IMR-90 (cell line): ENCODE measurements around the gene SLC25A44. TPM values are rescaled to one million over a fixed set of nuclear protein-coding genes. Genes with fewer than 3 reads are reported as not detected.

ENCODE experiments used
- ATAC-seq: fragments of 200-7000 bp; cut with Tn5 transposase; 2 replicates; pipeline ENCODE4 v1.9.1; 2020; ENCODE audit warnings: low read depth, mild to moderate bottlenecking, moderate library complexity
- BruUV-seq: library from RNA; stranded (reverse); fragments of 400-500 nt; replicated peaks from 2 replicates; lab custom pipeline; 2021; lab: Mats Ljungman, UMichigan
- CTCF ChIA-PET: fragments of 300-600 bp; formaldehyde crosslinking; extraction: SDS; loops from one replicate; lab custom pipeline; 2021; ENCODE audit warnings: antibody characterized with exemption; lab: Yijun Ruan, JAX
- POLR2A ChIA-PET: fragments of 300-600 bp; sonication (Branson Sonifier 250); formaldehyde crosslinking; loops from one replicate; lab custom pipeline; 2022; ENCODE audit warnings: antibody characterized with exemption; ENCODE audit not compliant: unreplicated experiment; lab: Charles Lee
- DNase-seq: peaks from one replicate; pipeline ENCODE4 v3.0.0; 2013
- H2AFZ ChIP-seq: replicated peaks from 2 replicates; pipeline ENCODE3; 2013; ENCODE audit warnings: low read length, mild to moderate bottlenecking; ENCODE audit not compliant: poor library complexity
- H2AK5ac ChIP-seq: 2 replicates; pipeline ENCODE4 v1.6.1; 2013; ENCODE audit warnings: low read depth, low read length, inconsistent platforms
- H2AK9ac ChIP-seq: replicated peaks from 2 replicates; pipeline ENCODE3; 2013; ENCODE audit warnings: mild to moderate bottlenecking, low read depth, low read length, moderate library complexity; ENCODE audit not compliant: poor library complexity
- H2BK120ac ChIP-seq: 2 replicates; pipeline ENCODE4 v1.6.1; 2013; ENCODE audit warnings: low read depth, low read length, inconsistent platforms
- H2BK15ac ChIP-seq: 3 replicates; pipeline ENCODE4 v1.6.1; 2013; ENCODE audit warnings: low read depth, low read length, inconsistent platforms
- H2BK20ac ChIP-seq: 2 replicates; pipeline ENCODE4 v1.6.1; 2013; ENCODE audit warnings: low read depth, mild to moderate bottlenecking, inconsistent platforms, low read length, moderate library complexity
- H2BK5ac ChIP-seq: 2 replicates; pipeline ENCODE4 v1.6.1; 2013; ENCODE audit warnings: mild to moderate bottlenecking, low read depth, low read length, inconsistent platforms; ENCODE audit not compliant: poor library complexity, severe bottlenecking
- H3K14ac ChIP-seq: replicated peaks from 2 replicates; pipeline ENCODE4 v1.6.1; 2013; ENCODE audit warnings: low read depth, low read length, inconsistent platforms
- H3K18ac ChIP-seq: 2 replicates; pipeline ENCODE4 v1.6.1; 2013; ENCODE audit warnings: low read depth, low read length, control low read depth
- H3K23ac ChIP-seq: 2 replicates; pipeline ENCODE4 v1.6.1; 2013; ENCODE audit warnings: low read depth, low read length, inconsistent platforms
- H3K27ac ChIP-seq: 2 replicates; pipeline ENCODE4 v1.5.1; 2013; ENCODE audit warnings: mild to moderate bottlenecking, control low read depth, low read length; ENCODE audit not compliant: insufficient read depth
- H3K27me3 ChIP-seq: 2 replicates; pipeline ENCODE4 v1.6.1; 2013; ENCODE audit warnings: low read length; ENCODE audit not compliant: control insufficient read depth, insufficient read depth
- H3K36me3 ChIP-seq: 2 replicates; pipeline ENCODE4 v1.6.1; 2013; ENCODE audit warnings: low read length, mixed read lengths; ENCODE audit not compliant: control insufficient read depth, insufficient read depth
- H3K4ac ChIP-seq: 2 replicates; pipeline ENCODE4 v1.6.1; 2013; ENCODE audit warnings: low read depth, low read length, inconsistent platforms
- H3K4me1 ChIP-seq: 2 replicates; pipeline ENCODE4 v1.6.1; 2013; ENCODE audit warnings: low read length, mixed read lengths; ENCODE audit not compliant: control insufficient read depth, insufficient read depth
- H3K4me2 ChIP-seq: 2 replicates; pipeline ENCODE4 v1.6.1; 2013; ENCODE audit warnings: low read depth, mild to moderate bottlenecking, control low read depth, low read length, moderate library complexity
- H3K4me3 ChIP-seq: 2 replicates; pipeline ENCODE4 v1.5.1; 2013; ENCODE audit warnings: low read depth, mild to moderate bottlenecking, control low read depth, low read length, moderate library complexity; ENCODE audit not compliant: insufficient read depth
- H3K56ac ChIP-seq: 2 replicates; pipeline ENCODE4 v1.6.1; 2013; ENCODE audit warnings: low read length, inconsistent platforms; ENCODE audit not compliant: insufficient read depth; ENCODE audit errors: extremely low read depth
- H3K79me1 ChIP-seq, 2 experiments: 2 replicates each; pipeline ENCODE4 v1.6.1; 2013; ENCODE audit warnings: low read length in 2 of 2, inconsistent platforms in 1 of 2, low read depth in 1 of 2
- H3K9ac ChIP-seq: 2 replicates; pipeline ENCODE4 v1.6.1; 2013; ENCODE audit warnings: low read depth, low read length, control low read depth
- H3K9me1 ChIP-seq: 2 replicates; pipeline ENCODE4 v1.6.1; 2013; ENCODE audit warnings: low read length, inconsistent platforms; ENCODE audit not compliant: insufficient read depth
- H3K9me3 ChIP-seq: 2 replicates; pipeline ENCODE4 v1.6.1; 2013; ENCODE audit warnings: low read length; ENCODE audit not compliant: control insufficient read depth, insufficient read depth
- H4K20me1 ChIP-seq: 2 replicates; pipeline ENCODE4 v1.6.1; 2013; ENCODE audit warnings: low read length, inconsistent platforms; ENCODE audit not compliant: insufficient read depth
- H4K5ac ChIP-seq: 2 replicates; pipeline ENCODE4 v1.6.1; 2013; ENCODE audit warnings: mild to moderate bottlenecking, low read depth, low read length, control low read depth
- H4K8ac ChIP-seq, 2 experiments: 2 replicates each; pipeline ENCODE4 v1.6.1; 2013; ENCODE audit warnings: low read depth in 2 of 2, low read length in 2 of 2, control low read depth in 1 of 2, inconsistent platforms in 1 of 2
- H4K91ac ChIP-seq: 2 replicates; pipeline ENCODE4 v1.6.1; 2013; ENCODE audit warnings: low read depth, low read length, inconsistent platforms; ENCODE audit not compliant: insufficient read depth
- CHD1 ChIP-seq: IDR thresholded peaks from 2 replicates; pipeline ENCODE4 v1.6.1; 2012; ENCODE audit warnings: low read depth, low read length, improper control_type of control experiment
- FOS ChIP-seq: fragments of 150-350 bp; IDR thresholded peaks from 2 replicates; pipeline ENCODE4 v1.6.1; 2016; ENCODE audit warnings: low read depth, low read length
- SMC3 ChIP-seq: fragments of 150-350 bp; IDR thresholded peaks from 2 replicates; pipeline ENCODE4 v1.6.1; 2016; ENCODE audit warnings: low read depth, mild to moderate bottlenecking, antibody characterized with exemption, low read length, moderate library complexity
- WGBS, 2 experiments: methylation state at CpG; one replicate each; pipeline versions ENCODE4 v1.1.5 to v1.1.7; 2013; ENCODE audit warnings: missing lambda C conversion rate in 2 of 2; ENCODE audit not compliant: insufficient read length in 1 of 2; ENCODE audit errors: extremely low coverage in 2 of 2; 5-methylcytosine and 5-hydroxymethylcytosine counted together
- dilution Hi-C: fragments of 300-500 bp; cut with HindIII; formaldehyde crosslinking; loops from one replicate; pipeline ENCODE4 v1.14.3; 2018; ENCODE audit warnings: low sequenced_read_pairs; ENCODE audit not compliant: unreplicated experiment
- in situ Hi-C: fragments of 300-500 bp; cut with MboI; formaldehyde crosslinking; loops from 3 replicates; pipeline ENCODE4 v1.14.3; 2019; ENCODE audit warnings: low sequenced_read_pairs, inconsistent platforms, mixed read lengths
- intact Hi-C: fragments of 100-400 bp; cut with micrococcal nuclease; formaldehyde crosslinking; loops from 2 replicates; pipeline ENCODE4 v1.10.0; 2022
- polyA plus RNA-seq, 3 experiments: library from polyadenylated mRNA; depleted of rRNA; stranded (reverse); fragments of >200 nt; gene quantifications; 2 replicates each; pipeline ENCODE4 v1.2.3, GENCODE V29; 2012; ENCODE audit warnings: low replicate concordance in 1 of 3
- total RNA-seq: library from RNA; depleted of rRNA; stranded (reverse); fragments of >200 nt; gene quantifications from 2 replicates; pipeline ENCODE4 v1.2.3, GENCODE V29; 2012

The SLC25A44 gene
- total and polyA plus RNA-seq, 2 of the 4 experiments (the other 2 are of a cell fraction): 12.7 to 20.2 TPM

- peak overlapping the region; percentile 68 for H3K27ac ChIP-seq
- H2AK5ac ChIP-seq: peak overlapping the region; percentile 71
- H4K5ac ChIP-seq: peak overlapping the region; percentile 62
- BruUV-seq: no TSS peak
- H4K8ac ChIP-seq: peak overlapping the region; percentile 84 to 94
- CTCF ChIA-PET: interaction anchor here (0.7 kb wide), 1 partner anchor 102 kb away, joined by 6 read pairs; no protein-coding TSS in a partner anchor
- dilution Hi-C loops (no loop called here), in situ Hi-C loops (no loop called here), intact Hi-C loops (loop anchor here (2.0 kb wide), 1 partner anchor 46 kb away; no protein-coding TSS in a partner anchor)
- peak overlapping the region; percentile 55 for H3K4me3 ChIP-seq
- no peaks in the 10 kb centered on the region for H3K27me3 ChIP-seq
- H3K18ac ChIP-seq: no peak overlapping the region
- TF ChIP-seq CHD1: no peak
- no peak for TF ChIP-seq FOS
- no peak for TF ChIP-seq SMC3
- peak overlapping the region; percentile 89 for H2AK9ac ChIP-seq
- no peaks in the 10 kb centered on the region for H3K4me1 ChIP-seq
- H3K56ac ChIP-seq: peak overlapping the region; percentile 72
- H2BK5ac ChIP-seq: peak overlapping the region; percentile 57
- H3K9me3 ChIP-seq: no peaks in the 10 kb centered on the region
- H3K23ac ChIP-seq: peak overlapping the region; percentile 93
- POLR2A ChIA-PET: interaction anchor here (1.5 kb wide), 1 partner anchor 19 kb away, joined by 16 read pairs; the partner anchor contains the start of gene PMF1
- H4K91ac ChIP-seq: peak overlapping the region; percentile 48; the same call in 1 of the 2 replicates
- WGBS, 2 experiments: 96% methylated on average over 4 of the region's 7 CpGs; no CpG with 5 or more reads in 1 of the 2 experiments
- H2AFZ ChIP-seq: peak overlapping the region; percentile 93
- H2BK20ac ChIP-seq: no peak overlapping the region
- H4K20me1 ChIP-seq: peaks cover 13% of the 10 kb centered on the region
- DNase-seq: no peak
- no peak overlapping the region for H2BK15ac ChIP-seq
- H3K4me2 ChIP-seq: peak overlapping the region; percentile 26
- peak overlapping the region; percentile 86 for H3K4ac ChIP-seq
- peaks cover 12% of the 10 kb centered on the region for H3K9me1 ChIP-seq
- peaks cover 22 to 42% of the 10 kb centered on the region in 2 experiments for H3K79me1 ChIP-seq
- H3K36me3 ChIP-seq: peaks cover 7% of the 10 kb centered on the region; the same call in 1 of the 2 replicates
- H3K9ac ChIP-seq: peak overlapping the region; percentile 54
- 0 out of 2 replicates have a peak overlapping the region, but pooled peaks have one; percentile 16 for H2BK120ac ChIP-seq
- peak overlapping the region; percentile 87 for H3K14ac ChIP-seq
- ATAC-seq: no peak
These were observed 756 bp upstream of the SLC25A44 start for GRCh38 chr1:156193208-156193487.
